ENCODE data around the gene FER.
"Not testable (repeated sequence)": the region's sequence is repeated elsewhere in the genome, so short reads cannot be mapped to it uniquely, and the experiment has no call there.

The FER gene

DNA sequence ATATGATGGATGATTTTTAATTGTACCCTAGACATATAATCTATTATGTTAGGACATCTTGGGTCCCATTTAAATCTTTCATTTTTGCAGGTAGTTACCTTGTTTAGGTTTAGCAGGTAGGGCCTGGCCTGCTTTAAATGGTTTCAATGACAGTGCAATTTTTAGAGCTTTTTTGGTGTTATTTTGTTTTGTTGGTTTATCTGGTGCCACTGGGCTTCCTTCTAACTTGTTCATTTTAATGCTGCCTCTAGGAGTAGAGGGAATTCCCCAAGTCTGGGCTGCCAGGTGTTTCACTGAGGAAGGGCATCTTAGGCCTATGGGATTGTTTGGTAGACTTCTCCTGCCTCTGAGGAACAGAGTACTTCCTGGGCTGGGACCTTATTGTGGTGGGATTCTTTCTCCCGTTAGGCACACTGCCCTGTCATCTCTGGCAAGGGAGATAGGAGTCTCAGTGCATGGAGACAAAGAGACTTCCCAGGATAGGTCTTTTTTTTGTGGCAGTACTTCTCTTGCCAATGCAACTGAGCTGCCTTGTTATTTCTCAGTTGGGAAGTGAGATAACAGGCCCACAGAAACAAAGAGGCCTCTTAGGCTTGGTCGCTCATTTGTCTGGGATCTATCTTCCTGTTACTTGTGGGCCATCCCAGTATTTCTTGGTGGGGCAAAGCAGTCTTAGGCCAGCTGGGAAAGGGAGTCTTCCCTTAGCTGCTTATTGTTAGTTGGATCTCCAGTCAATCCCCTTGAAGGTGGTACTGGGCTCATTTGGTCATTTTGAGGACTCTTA lies 282.9 kb downstream of the FER start:
- no peak for DNase-seq

DNA sequence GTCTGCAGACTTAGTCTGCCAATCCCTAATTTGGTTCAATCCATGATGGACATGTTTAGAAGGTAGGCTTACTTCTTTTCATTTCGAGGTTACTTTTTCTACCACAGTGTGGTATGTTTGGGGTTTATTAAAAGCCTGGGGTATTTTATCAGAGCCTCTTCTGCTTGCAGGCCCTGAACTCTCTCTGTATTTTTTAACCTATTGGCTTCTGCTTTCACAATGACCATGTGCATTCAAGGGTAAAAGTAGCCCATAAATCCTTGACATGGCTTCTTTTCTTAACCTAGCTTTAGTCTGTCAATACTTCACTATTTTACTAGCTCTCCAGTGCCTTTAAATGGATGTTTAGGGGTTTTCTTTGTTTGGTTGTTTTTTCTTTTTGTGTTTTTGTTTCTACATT lies 286.6 kb downstream of the FER start:
- DNase-seq: no peak

GRCh38 chr5:109035436-109035835 lies 287.7 kb downstream of the FER start:
- DNase-seq: no peak

DNA sequence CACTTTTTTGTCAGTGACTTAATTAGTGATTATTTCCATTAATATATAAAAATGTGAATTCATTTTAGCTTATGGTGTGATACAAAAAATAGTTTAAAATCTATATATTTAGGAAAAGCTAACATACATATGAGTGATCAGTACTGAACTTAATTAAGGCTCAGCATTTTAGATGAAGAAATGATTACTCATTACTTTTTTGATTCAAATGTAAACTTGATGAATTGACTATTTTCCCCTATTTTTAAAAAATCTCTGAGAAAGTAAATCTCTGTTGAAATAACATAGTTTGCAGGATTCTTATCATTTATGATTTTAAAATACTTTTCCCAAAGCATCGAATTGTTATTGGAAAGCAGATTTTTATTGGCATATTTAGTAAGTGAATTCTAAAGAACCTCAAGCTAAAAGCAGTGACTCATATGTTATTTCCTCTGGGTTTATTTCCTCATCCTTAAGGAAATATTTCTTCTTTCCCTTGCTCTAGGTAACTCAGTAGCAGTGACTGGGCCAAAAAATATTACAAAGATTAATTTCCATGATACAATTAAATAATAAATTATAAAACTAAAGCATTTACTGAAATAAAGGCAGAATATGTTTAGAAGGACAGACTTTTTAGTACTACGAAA lies 290.6 kb downstream of the FER start:
- DNase-seq: no peak

DNA sequence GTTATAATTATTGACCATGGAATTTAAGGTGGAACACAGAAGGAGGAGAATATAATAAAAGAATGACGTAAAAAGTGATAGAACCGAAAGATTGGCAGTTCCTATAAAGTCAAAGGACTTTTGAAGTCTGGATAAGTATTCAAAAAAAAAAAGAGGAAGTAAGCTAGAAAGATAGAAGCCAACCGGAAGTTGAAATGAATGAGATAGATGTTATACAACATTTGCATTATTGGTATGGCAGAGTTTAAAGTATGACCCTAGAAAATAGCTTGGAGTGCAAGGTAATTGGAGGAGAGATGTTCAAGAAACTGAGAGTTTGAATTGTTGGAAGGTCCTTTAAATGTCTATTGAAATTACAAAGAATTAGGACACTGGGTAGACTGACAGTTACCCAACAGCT lies 293.6 kb downstream of the FER start:
- no peak for DNase-seq

- no peak for DNase-seq
Observed at GRCh38 chr5:109045710-109046109, 298.0 kb downstream of the FER start.

DNA sequence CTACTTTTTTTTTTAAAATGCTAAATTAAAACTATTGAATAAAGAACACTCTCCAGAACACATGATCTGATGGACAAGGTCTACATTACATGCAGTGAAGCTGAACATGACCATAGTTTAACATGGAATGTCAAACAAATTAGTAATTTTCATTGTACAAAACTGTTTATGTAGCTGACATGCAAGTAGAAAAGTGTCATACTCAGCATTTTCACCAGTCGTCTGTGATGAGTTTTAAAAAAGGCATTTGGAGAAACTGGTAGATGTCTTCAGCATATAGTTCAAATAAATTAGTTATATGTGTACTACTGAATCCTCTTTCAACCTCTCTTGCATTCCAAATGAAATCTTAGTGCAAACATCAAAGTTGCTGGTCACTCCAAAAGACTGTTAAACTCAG lies 301.9 kb downstream of the FER start:
- DNase-seq: no peak

- not testable (repeated sequence) for DNase-seq
Observed at GRCh38 chr5:109050321-109050720, 302.6 kb downstream of the FER start.

DNA sequence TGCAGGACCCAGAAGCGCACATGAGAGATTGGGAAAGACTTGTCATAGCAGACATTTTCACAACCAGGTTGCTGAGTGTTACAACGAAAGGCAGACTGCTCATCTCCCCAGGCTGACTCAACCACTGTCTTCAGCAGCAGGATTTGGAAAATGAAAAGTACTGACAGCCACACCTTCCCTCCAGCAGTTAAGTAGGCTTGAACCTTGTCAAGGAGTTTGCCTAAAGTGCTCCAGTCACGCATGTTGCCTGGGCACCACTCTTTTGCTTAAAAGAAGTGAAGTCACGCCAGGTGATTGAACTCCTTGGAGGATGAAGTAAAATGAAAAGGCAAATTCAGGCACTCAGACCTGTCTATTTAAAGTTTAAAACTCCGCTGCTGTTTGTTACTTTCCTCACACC lies 304.5 kb downstream of the FER start:
- peak in 14 of 56 donors; percentile 0 to 64 (median 16) for DNase-seq

DNA sequence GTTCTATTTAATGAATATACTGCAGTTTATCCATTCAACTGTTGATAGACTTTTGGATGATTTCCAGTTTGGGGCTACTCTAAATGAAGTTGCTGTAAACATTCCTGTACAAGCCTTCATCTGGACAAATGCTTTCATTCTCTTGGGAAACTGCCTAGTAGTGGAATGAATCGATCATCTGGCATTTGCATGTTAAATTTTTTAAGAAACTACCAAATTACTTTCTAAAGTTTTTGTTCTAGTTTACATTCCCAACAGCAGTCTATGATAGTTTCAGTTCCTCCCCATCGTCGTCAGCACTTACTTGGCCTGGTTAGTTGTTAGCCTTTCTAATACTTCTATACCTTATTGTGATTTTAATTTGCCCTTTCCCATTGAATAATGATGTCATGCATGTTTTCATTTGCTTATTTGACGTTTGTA lies 306.3 kb downstream of the FER start:
- no peak for DNase-seq

- no peak for DNase-seq
Observed at GRCh38 chr5:109060378-109061025, 312.8 kb downstream of the FER start.

DNA sequence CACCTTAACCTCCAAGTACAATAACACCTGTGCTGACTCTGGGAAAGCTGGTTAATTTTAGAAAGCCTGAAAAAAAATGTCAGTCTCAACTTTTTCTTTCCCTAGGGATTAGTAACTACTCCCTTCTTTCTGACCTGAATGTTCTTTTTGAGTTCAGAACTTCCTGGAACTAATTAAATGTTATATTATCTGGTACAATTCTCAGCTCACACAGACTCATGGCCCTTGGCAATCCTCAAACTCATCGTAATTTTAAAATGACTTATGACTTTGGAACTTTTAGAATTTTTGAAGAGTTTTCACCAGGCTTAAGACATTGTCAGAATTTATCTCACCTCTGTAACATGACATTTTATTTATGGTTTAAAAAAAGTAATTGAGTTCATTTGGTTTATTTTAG lies 315.0 kb downstream of the FER start:
- DNase-seq: no peak

GRCh38 chr5:109063223-109063622 lies 315.5 kb downstream of the FER start:
- DNase-seq: no peak

DNA sequence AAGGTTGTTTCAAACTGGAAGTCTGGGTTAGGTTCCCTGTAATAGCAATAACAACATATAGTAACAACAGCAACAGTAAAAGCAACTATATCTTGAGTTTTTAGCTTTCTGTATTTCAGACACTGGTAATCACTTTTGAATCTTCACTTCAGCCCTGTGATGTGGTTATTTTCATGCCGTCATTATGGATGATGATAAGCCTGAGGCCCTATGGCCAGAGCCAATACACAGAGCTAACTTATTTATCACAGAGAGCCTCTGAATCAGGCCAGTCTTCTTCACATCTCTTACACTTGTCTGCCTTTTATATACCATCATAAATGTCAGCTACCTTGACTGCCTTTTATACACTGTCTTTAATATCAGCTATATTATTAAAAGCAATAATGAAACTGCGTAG lies 329.0 kb downstream of the FER start:
- no peak for DNase-seq

DNA sequence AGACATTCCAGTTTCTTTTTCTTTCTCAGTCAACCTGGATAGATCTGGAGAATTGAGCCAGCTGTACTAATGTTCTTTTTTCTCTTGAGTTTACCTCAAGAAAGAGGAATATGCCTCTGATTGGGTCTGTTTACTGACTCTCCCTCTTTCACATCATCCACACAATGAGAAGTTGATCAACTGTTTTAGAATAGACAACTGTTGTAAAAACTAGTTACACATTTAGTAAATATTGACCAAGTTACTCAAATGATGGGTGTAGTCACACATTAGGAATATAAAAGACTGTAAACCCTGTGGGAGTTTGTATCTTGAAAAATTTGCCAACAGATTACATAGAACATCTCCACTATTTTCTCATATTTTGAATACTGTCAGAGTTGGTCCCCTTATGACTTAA lies 330.8 kb downstream of the FER start:
- DNase-seq: no peak

- no peak for DNase-seq
Observed at GRCh38 chr5:109080481-109080880, 332.8 kb downstream of the FER start.

DNA sequence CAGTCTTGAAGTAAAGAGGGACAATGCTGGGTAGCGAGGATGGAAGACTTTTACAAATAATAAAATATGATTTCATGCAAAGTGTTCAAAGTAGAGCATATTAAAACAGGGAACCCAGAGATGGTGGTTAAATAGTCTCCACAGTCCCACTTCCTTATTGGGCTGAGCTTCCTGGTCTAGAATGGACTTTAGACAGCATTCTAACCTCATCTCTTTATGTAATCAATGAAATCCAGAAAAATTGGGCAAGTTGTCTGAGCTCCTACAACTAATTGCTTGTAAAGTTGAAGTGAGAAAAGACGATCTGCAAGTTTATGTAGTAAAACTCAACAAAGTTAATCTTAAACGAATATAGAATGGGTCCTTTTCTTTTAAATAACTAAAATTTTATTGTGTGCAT lies 333.2 kb downstream of the FER start:
- no peak for DNase-seq

- DNase-seq: no peak
Observed at GRCh38 chr5:109083937-109084336, 336.2 kb downstream of the FER start.

DNA sequence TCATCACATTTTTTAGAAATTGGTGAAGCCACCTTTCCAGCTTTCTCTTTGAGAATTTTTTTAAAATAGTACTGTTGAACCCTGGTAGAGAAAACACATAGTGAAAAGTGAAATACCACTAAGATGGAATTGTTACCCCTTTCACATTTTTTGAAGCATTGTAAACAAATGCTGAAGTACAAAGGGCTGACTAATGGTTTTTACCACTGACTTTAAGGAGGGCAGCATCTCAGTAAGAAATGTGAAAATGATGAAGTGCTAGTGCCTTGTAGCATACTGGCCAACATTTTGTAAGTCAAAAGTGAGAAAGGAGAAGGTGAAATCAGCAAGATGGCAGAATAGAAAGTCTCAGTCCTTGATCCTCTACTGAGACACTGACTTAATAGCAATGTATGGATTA lies 341.5 kb downstream of the FER start:
- no peak for DNase-seq

- DNase-seq: no peak
Observed at GRCh38 chr5:109099081-109099480, 351.4 kb downstream of the FER start.

- no peak for DNase-seq
Observed at GRCh38 chr5:109100971-109101370, 353.3 kb downstream of the FER start.

DNA sequence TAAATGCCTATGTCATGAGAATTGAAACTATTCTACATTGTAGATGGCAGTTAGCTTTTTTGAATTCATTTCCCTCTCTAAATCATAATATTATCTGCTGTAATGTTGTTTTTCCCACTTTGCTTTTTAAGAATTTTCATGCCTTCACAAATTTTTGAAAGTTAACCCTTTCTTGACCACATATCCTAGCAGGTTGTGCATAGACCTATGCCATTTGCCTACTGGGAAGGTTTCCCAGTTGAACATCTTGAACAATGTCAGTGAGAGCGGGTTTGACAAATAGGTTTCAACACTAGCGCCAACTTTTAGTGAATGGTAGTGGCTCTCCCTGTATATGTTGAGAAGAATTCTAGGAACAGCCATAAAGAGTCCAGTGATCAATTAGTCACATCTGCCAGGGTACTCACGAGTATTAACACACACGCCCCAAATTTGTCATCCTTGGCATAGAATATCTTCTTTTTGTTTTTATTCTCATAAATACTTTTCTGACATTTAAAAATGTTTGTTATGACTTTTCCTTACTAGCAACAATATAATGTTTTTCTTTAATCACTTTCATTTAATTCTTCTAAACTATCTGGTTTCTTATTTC lies 354.5 kb downstream of the FER start:
- DNase-seq: no peak

All from nucleus accumbens (tissue), 56 donors.